Spleen (tissue), 11 donors: ENCODE results near the gene LRCH3. TPM values are rescaled to one million over a fixed set of nuclear protein-coding genes. Genes with fewer than 3 reads are reported as not detected.

ENCODE experiments used
- DNase-seq: peaks from one replicate; pipeline ENCODE4 v3.0.0-alpha.2; 2020
- H3K27ac ChIP-seq, 8 donors: fragments of 200-600 bp; sonication (generic) in 7 of 8; 1 replicate in 4 of 8; 2 replicates in 4 of 8; pipeline versions ENCODE4 v1.5.0 to v1.8.0; 2016 to 2021; ENCODE audit warnings: inconsistent platforms in 4 of 8, mild to moderate bottlenecking in 4 of 8, moderate library complexity in 1 of 8
- H3K27me3 ChIP-seq, 7 donors: fragments of 200-600 bp; sonication (generic) in 6 of 7; replicated peaks in 1 of 7; 1 replicate in 4 of 7; 2 replicates in 3 of 7; pipeline versions ENCODE4 v1.5.0 to v1.8.0; 2016 to 2021; ENCODE audit warnings: inconsistent platforms in 3 of 7, mild to moderate bottlenecking in 1 of 7
- H3K36me3 ChIP-seq, 6 donors: fragments of 200-600 bp; sonication (generic) in 5 of 6; 1 replicate in 4 of 6; 2 replicates in 2 of 6; pipeline versions ENCODE4 v1.5.0 to v1.8.0; 2016 to 2021; ENCODE audit warnings: inconsistent platforms in 2 of 6
- H3K4me1 ChIP-seq, 6 donors: fragments of 200-600 bp; sonication (generic) in 5 of 6; 1 replicate in 3 of 6; 2 replicates in 3 of 6; pipeline versions ENCODE4 v1.5.0 to v1.8.0; 2016 to 2021; ENCODE audit warnings: inconsistent platforms in 3 of 6
- H3K4me3 ChIP-seq, 8 donors: fragments of 200-600 bp; sonication (generic) in 7 of 8; 1 replicate in 4 of 8; 2 replicates in 4 of 8; pipeline versions ENCODE4 v1.5.0 to v1.8.0; 2016 to 2021; ENCODE audit warnings: inconsistent platforms in 4 of 8, mild to moderate bottlenecking in 4 of 8, moderate library complexity in 2 of 8
- H3K9me3 ChIP-seq, 8 donors: fragments of 200-600 bp; sonication (generic) in 7 of 8; 1 replicate in 4 of 8; 2 replicates in 4 of 8; pipeline versions ENCODE4 v1.5.0 to v1.8.0; 2016 to 2021; ENCODE audit warnings: inconsistent platforms in 4 of 8
- CTCF ChIP-seq, 11 experiments: fragments of 200-600 bp in 7 of 11; fragments of 450-650 bp in 4 of 11; sonication (generic) in 4 of 11; IDR thresholded peaks in 8 of 11; conservative IDR thresholded peaks in 3 of 11; 1 replicate in 7 of 11; 2 replicates in 4 of 11; pipeline versions ENCODE4 v1.4.0 to v1.8.0; 2016 to 2021; ENCODE audit warnings: antibody characterized with exemption in 11 of 11, inconsistent platforms in 4 of 11, mild to moderate bottlenecking in 1 of 11
- POLR2A ChIP-seq, 3 donors: fragments of 450-650 bp; IDR thresholded peaks; one replicate each; pipeline ENCODE4 v1.5.1; 2017; ENCODE audit warnings: antibody characterized with exemption in 3 of 3, mild to moderate bottlenecking in 1 of 3
- POLR2AphosphoS5 ChIP-seq, 3 donors: sonication (generic); formaldehyde crosslinking; IDR thresholded peaks; one replicate each; pipeline ENCODE4 v1.5.1; 2017; ENCODE audit warnings: antibody characterized with exemption in 3 of 3
- WGBS, 5 donors: extraction: QIAGEN DNeasy Blood & Tissue Kit in 3 of 5; methylation state at CpG; one replicate each; pipeline versions ENCODE4 v1.1.5 to v1.1.7; 2013 to 2018; 5-methylcytosine and 5-hydroxymethylcytosine counted together
- intact Hi-C: fragments of 100-400 bp; cut with DNase I; formaldehyde crosslinking; loops from one replicate; pipeline ENCODE4 v1.15.0; 2023; ENCODE audit warnings: low total_unique reads
- polyA plus RNA-seq, 3 donors: library from polyadenylated mRNA; stranded (reverse); fragments of 200-250 nt; gene quantifications; one replicate each; pipeline ENCODE4 v1.2.1, GENCODE V29; 2013
- total RNA-seq, 7 donors: library from RNA; depleted of rRNA in 3 of 7; stranded (reverse); fragments of >200 nt in 3 of 7; fragmentation: NEBNext Ultra II Directional in 4 of 7; extraction: Animal tissue kit (Norgen Biotek cat#: 25700) in 4 of 7; gene quantifications; one replicate each; pipeline versions ENCODE4 v1.1.0 to v1.2.1, GENCODE V29; 2016 to 2021
- donor health status: healthy with polysubstance abuse.
- donor health status: DM: no; HTN: no; CAD: no; lungs with moderate emphysema.
- donor health status: DM: no; HTN: no; CAD: no.
- donor health status: Bipolar disorder and iron deficiency.
- donor health status: healthy.
- donor health status: DM: no; HTN: no; CAD: no.
- donor health status: DM: yes; HTN: yes; CAD: no.

LRCH3 gene
- total and polyA plus RNA-seq, 10 donors = 7.7 to 86.2 (median 67.0) TPM

- peak overlapping the region in 2 of 8 donors; percentile 5 to 94 for H3K4me3 ChIP-seq
Observed at GRCh38 chr3:197793247-197793646, 2.2 kb downstream of the LRCH3 start.

GRCh38 chr3:197794115-197794514, 3.1 kb downstream of the LRCH3 start:
- H3K27me3 ChIP-seq = no peaks in the 10 kb centered on the region
- no peaks in the 10 kb centered on the region for H3K36me3 ChIP-seq
- peaks cover 16 to 85% (median 60%) of the 10 kb centered on the region in 6 donors for H3K4me1 ChIP-seq
- WGBS, 5 donors = 67 to 89% (median 76%) methylated on average over 1 of the region's 1 CpG
- intact Hi-C loops = no loop called here
- H3K27ac ChIP-seq = peak overlapping the region in 1 of 8 donors; percentile 18
- H3K4me3 ChIP-seq = no peak overlapping the region
- H3K9me3 ChIP-seq = no peaks in the 10 kb centered on the region
- DNase-seq = no peak
- no peak for TF ChIP-seq POLR2AphosphoS5 (IDR thresholded peaks at IDR 0.05)

More at GRCh38 chr3:197793247-197793646, 2.2 kb downstream of the LRCH3 start:
- intact Hi-C loops = no loop called here
- no peaks in the 10 kb centered on the region for H3K9me3 ChIP-seq
- no peak for DNase-seq
- peaks cover 0 to 5% (median 0%) of the 10 kb centered on the region in 6 donors for H3K36me3 ChIP-seq
- 14 to 35% (median 32%) methylated on average over 2 of the region's 2 CpGs for WGBS, 5 donors
- no peak for TF ChIP-seq POLR2A (IDR thresholded peaks at IDR 0.05)
- TF ChIP-seq POLR2AphosphoS5 (IDR thresholded peaks at IDR 0.05) = no peak
- no peak for TF ChIP-seq CTCF (IDR thresholded peaks at IDR 0.05 in 8 of 11, conservative IDR thresholded peaks at IDR 0.05 in 3 of 11)
- H3K27ac ChIP-seq = peak overlapping the region in 2 of 8 donors; percentile 28 to 29
- H3K4me1 ChIP-seq = peaks cover 11 to 76% (median 51%) of the 10 kb centered on the region in 6 donors
- H3K27me3 ChIP-seq = no peaks in the 10 kb centered on the region

- no peak overlapping the region for H3K27ac ChIP-seq
- H3K27me3 ChIP-seq = no peaks in the 10 kb centered on the region
- no peak for TF ChIP-seq POLR2AphosphoS5 (IDR thresholded peaks at IDR 0.05)
- no peak for TF ChIP-seq POLR2A (IDR thresholded peaks at IDR 0.05)
- TF ChIP-seq CTCF (IDR thresholded peaks at IDR 0.05 in 8 of 11, conservative IDR thresholded peaks at IDR 0.05 in 3 of 11) = no peak
- no peaks in the 10 kb centered on the region for H3K36me3 ChIP-seq
- H3K4me3 ChIP-seq = no peak overlapping the region
- WGBS, 5 donors = 94 to 100% (median 97%) methylated on average over 1 of the region's 1 CpG
- intact Hi-C loops = no loop called here
- DNase-seq = no peak
- H3K9me3 ChIP-seq = no peaks in the 10 kb centered on the region
- H3K4me1 ChIP-seq = peaks cover 16 to 88% (median 62%) of the 10 kb centered on the region in 6 donors
Observed at GRCh38 chr3:197795200-197795599, 4.1 kb downstream of the LRCH3 start.

GRCh38 chr3:197796087-197796486, 5.0 kb downstream of the LRCH3 start:
- peaks cover 22 to 89% (median 60%) of the 10 kb centered on the region in 6 donors for H3K4me1 ChIP-seq
- H3K27ac ChIP-seq = no peak overlapping the region
- 45 to 65% (median 60%) methylated on average over 4 of the region's 4 CpGs for WGBS, 5 donors
- DNase-seq = no peak
- TF ChIP-seq CTCF (IDR thresholded peaks at IDR 0.05 in 8 of 11, conservative IDR thresholded peaks at IDR 0.05 in 3 of 11) (no peak), POLR2A (IDR thresholded peaks at IDR 0.05) (no peak), POLR2AphosphoS5 (IDR thresholded peaks at IDR 0.05) (no peak)
- H3K4me3 ChIP-seq = no peak overlapping the region
- no peaks in the 10 kb centered on the region for H3K36me3 ChIP-seq
- H3K9me3 ChIP-seq = no peaks in the 10 kb centered on the region
- no peaks in the 10 kb centered on the region for H3K27me3 ChIP-seq
- intact Hi-C loops = no loop called here

GRCh38 chr3:197798863-197799262, 7.8 kb downstream of the LRCH3 start:
- Histone ChIP-seq H3K4me1 (peaks cover 26 to 95% (median 60%) of the 10 kb centered on the region in 6 donors), H3K9me3 (no peaks in the 10 kb centered on the region), H3K4me3 (no peak overlapping the region), H3K27ac (peak overlapping the region in 1 of 8 donors; percentile 16), H3K27me3 (no peaks in the 10 kb centered on the region), H3K36me3 (no peaks in the 10 kb centered on the region)
- no peak for DNase-seq
- 44 to 54% (median 52%) methylated on average over 3 of the region's 3 CpGs for WGBS, 5 donors
- intact Hi-C loops = no loop called here
- no peak for TF ChIP-seq CTCF (IDR thresholded peaks at IDR 0.05 in 8 of 11, conservative IDR thresholded peaks at IDR 0.05 in 3 of 11)
- no peak for TF ChIP-seq POLR2A (IDR thresholded peaks at IDR 0.05)
- no peak for TF ChIP-seq POLR2AphosphoS5 (IDR thresholded peaks at IDR 0.05)
